ENCODE measurements around the gene EXOC3. TPM values are rescaled to one million over a fixed set of nuclear protein-coding genes. Genes with fewer than 3 reads are reported as not detected.
A peak's percentile ranks its signal among the peaks of the same experiment; 100 is the strongest.
"Not testable (repeated sequence)": the region's sequence is repeated elsewhere in the genome, so short reads cannot be mapped to it uniquely, and the experiment has no call there.

Gene EXOC3
- total and polyA plus RNA-seq, 7 donors = 18.6 to 68.7 (median 48.2) TPM

- WGBS, 2 donors = 44 to 75% methylated on average over 8 of the region's 8 CpGs
- TF ChIP-seq EP300 (IDR thresholded peaks at IDR 0.05) = no peak
- TF ChIP-seq, protein P1, sequence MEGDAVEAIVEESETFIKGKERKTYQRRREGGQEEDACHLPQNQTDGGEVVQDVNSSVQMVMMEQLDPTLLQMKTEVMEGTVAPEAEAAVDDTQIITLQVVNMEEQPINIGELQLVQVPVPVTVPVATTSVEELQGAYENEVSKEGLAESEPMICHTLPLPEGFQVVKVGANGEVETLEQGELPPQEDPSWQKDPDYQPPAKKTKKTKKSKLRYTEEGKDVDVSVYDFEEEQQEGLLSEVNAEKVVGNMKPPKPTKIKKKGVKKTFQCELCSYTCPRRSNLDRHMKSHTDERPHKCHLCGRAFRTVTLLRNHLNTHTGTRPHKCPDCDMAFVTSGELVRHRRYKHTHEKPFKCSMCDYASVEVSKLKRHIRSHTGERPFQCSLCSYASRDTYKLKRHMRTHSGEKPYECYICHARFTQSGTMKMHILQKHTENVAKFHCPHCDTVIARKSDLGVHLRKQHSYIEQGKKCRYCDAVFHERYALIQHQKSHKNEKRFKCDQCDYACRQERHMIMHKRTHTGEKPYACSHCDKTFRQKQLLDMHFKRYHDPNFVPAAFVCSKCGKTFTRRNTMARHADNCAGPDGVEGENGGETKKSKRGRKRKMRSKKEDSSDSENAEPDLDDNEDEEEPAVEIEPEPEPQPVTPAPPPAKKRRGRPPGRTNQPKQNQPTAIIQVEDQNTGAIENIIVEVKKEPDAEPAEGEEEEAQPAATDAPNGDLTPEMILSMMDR (IDR thresholded peaks at IDR 0.05) = no peak
- no peak for TF ChIP-seq POLR2AphosphoS5 (IDR thresholded peaks at IDR 0.05)
- no peak for TF ChIP-seq POLR2A (IDR thresholded peaks at IDR 0.05)
- H3K27ac ChIP-seq = no peak overlapping the region
- no peak overlapping the region for H3K4me3 ChIP-seq
- no peaks in the 10 kb centered on the region for H3K27me3 ChIP-seq
- H3K36me3 ChIP-seq = no peaks in the 10 kb centered on the region
- H3K9me3 ChIP-seq = no peaks in the 10 kb centered on the region
- no peaks in the 10 kb centered on the region for H3K4me1 ChIP-seq
- intact Hi-C loops (cut with DNase I) = no loop called here
- peak; percentile 55 for DNase-seq
Measured at GRCh38 chr5:407801-408268, 35.1 kb upstream of the EXOC3 start.

- H3K36me3 ChIP-seq = no peaks in the 10 kb centered on the region
- no peak overlapping the region for H3K4me3 ChIP-seq
- 78 to 89% methylated on average over 2 of the region's 2 CpGs for WGBS, 2 donors
- no peak for DNase-seq
- no peaks in the 10 kb centered on the region for H3K9me3 ChIP-seq
- H3K4me1 ChIP-seq = peaks cover 0 to 11% (median 0%) of the 10 kb centered on the region in 4 donors
- no peak overlapping the region for H3K27ac ChIP-seq
- TF ChIP-seq POLR2AphosphoS5 (IDR thresholded peaks at IDR 0.05) (no peak), EP300 (IDR thresholded peaks at IDR 0.05) (no peak), POLR2A (IDR thresholded peaks at IDR 0.05) (no peak)
- TF ChIP-seq, protein P1 (IDR thresholded peaks at IDR 0.05) = no peak
- intact Hi-C loops (cut with DNase I) = no loop called here
- peaks cover 0 to 4% (median 0%) of the 10 kb centered on the region in 3 donors for H3K27me3 ChIP-seq
Measured at GRCh38 chr5:410911-411517, 32.0 kb upstream of the EXOC3 start.

GRCh38 chr5:411728-412127 is 31.2 kb upstream of the EXOC3 start:
- Histone ChIP-seq H3K36me3 (no peaks in the 10 kb centered on the region), H3K27ac (no peak overlapping the region), H3K4me1 (peaks cover 0 to 13% (median 0%) of the 10 kb centered on the region in 4 donors), H3K4me3 (no peak overlapping the region), H3K27me3 (peaks cover 0 to 4% (median 0%) of the 10 kb centered on the region in 3 donors), H3K9me3 (no peaks in the 10 kb centered on the region)
- no peak for TF ChIP-seq EP300 (IDR thresholded peaks at IDR 0.05)
- TF ChIP-seq POLR2A (IDR thresholded peaks at IDR 0.05) = no peak
- TF ChIP-seq, protein P1 (IDR thresholded peaks at IDR 0.05) = no peak
- TF ChIP-seq POLR2AphosphoS5 (IDR thresholded peaks at IDR 0.05) = no peak
- intact Hi-C loops (cut with DNase I) = no loop called here
- DNase-seq = peak; percentile 42
- 79 to 85% methylated on average over 13 of the region's 13 CpGs for WGBS, 2 donors

DNA sequence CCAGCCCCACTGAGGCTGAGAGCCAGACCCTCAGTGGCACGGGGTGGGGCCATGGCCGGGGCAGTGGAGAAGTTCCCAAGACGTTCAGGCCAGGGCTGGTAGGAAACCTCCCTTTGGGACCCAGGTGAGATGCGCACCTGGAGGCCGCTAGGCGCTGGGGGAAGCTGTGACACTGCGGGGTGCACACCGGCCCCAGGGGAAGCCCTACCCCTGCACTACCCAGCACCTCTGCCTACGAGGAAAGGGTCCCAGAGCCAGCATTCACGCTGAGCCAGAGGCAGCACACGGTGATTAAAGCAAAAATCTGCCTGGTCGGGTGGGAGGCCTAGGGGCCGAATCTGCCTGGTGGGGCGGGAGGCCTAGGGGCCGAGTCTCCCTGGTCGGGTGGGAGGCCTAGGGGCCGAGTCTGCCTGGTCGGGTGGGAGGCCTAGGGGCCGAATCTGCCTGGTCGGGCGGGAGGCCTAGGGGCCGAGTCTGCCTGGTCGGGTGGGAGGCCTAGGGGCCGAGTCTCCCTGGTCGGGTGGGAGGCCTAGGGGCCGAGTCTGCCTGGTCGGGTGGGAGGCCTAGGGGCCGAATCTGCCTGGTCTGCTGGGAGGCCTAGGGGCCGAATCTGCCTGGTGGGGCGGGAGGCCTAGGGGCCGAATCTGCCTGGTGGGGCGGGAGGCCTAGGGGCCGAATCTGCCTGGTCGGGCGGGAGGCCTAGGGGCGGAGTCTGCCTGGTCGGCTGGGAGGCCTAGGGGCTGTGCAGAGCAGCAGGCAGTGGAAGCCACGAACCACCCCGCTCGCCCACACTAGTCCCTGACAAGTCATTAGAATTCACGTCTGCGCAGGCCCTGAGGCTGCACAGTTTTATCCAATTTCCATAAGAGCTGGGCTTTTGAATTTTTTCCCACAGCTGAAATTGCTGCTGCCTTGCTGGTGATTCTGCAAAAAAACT is 27.7 kb upstream of the EXOC3 start:
- intact Hi-C loops (cut with DNase I); H3K9me3 ChIP-seq; H3K36me3 ChIP-seq; H3K27me3 ChIP-seq; H3K4me3 ChIP-seq: not testable (repeated sequence)
- Histone ChIP-seq H3K4me1 (peaks cover 0 to 13% (median 0%) of the 10 kb centered on the region in 4 donors), H3K27ac (peak overlapping the region in 1 of 4 donors; percentile 82)
- peak; percentile 50 for DNase-seq
- 85 to 91% methylated on average over 42 of the region's 42 CpGs for WGBS, 2 donors

Data from sigmoid colon (tissue), 7 donors.